RWPE2 (cell line): Measurements from ENCODE around the gene MAPK10.

ENCODE experiments used
- ATAC-seq: fragments of 200-7000 bp; cut with Tn5 transposase; 3 replicates; pipeline ENCODE4 v1.9.1; 2021; ENCODE audit warnings: low read depth
- DNase-seq: peaks from one replicate; pipeline ENCODE4 v3.0.0-alpha.2; 2020; ENCODE audit warnings: low spot score
- H3K27ac ChIP-seq: fragments of 450-650 bp; 2 replicates; pipeline ENCODE4 v1.5.1; 2017; ENCODE audit warnings: mild to moderate bottlenecking; ENCODE audit not compliant: poor library complexity, severe bottlenecking
- H3K27me3 ChIP-seq: fragments of 250-450 bp; sonication (Bioruptor Pico); 2 replicates; pipeline ENCODE4 v1.5.1; 2021; ENCODE audit warnings: mild to moderate bottlenecking, moderate library complexity; ENCODE audit not compliant: insufficient read depth, poor library complexity, severe bottlenecking
- H3K36me3 ChIP-seq: fragments of 250-450 bp; sonication (Bioruptor Pico); 2 replicates; pipeline ENCODE4 v1.5.1; 2020; ENCODE audit warnings: low read depth, mild to moderate bottlenecking, moderate library complexity
- H3K4me1 ChIP-seq: fragments of 250-450 bp; sonication (Bioruptor Pico); 2 replicates; pipeline ENCODE4 v1.5.1; 2021; ENCODE audit warnings: mild to moderate bottlenecking, moderate library complexity; ENCODE audit not compliant: insufficient read depth, poor library complexity, severe bottlenecking
- H3K4me3 ChIP-seq: fragments of 250-450 bp; sonication (Bioruptor Pico); 2 replicates; pipeline ENCODE4 v1.5.1; 2021; ENCODE audit warnings: mild to moderate bottlenecking, moderate library complexity; ENCODE audit not compliant: severe bottlenecking
- H3K9me3 ChIP-seq: fragments of 250-450 bp; sonication (Bioruptor Pico); 2 replicates; pipeline ENCODE4 v1.5.1; 2021; ENCODE audit warnings: mild to moderate bottlenecking, moderate library complexity; ENCODE audit not compliant: severe bottlenecking
- TF ChIP-seq, protein P1 (sequence below): fragments of 450-650 bp; IDR thresholded peaks from one replicate; pipeline ENCODE4 v1.5.1; 2017; ENCODE audit warnings: mild to moderate bottlenecking, moderate library complexity; ENCODE audit not compliant: poor library complexity, severe bottlenecking

Gene MAPK10

DNA sequence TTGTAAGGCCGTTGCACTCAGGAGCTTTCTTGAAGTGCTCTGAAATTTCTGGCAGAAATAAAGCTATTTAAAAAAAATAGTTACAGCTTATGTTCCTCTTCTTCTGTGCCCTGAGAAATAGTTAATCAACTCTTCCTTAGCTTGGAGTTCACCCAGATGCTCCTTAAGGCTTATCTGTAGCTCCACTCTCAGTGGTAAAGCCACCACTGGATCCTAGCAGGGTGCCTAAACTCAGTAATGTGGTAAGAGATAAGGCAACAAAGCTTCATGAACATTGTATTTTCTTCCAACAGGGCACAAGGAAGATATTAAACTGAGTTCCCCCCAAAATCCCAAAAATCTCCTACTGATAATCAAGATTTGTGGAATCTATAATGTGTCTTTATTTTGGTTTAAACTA lies 299.5 kb downstream of the MAPK10 start:
- TF ChIP-seq, protein P1, sequence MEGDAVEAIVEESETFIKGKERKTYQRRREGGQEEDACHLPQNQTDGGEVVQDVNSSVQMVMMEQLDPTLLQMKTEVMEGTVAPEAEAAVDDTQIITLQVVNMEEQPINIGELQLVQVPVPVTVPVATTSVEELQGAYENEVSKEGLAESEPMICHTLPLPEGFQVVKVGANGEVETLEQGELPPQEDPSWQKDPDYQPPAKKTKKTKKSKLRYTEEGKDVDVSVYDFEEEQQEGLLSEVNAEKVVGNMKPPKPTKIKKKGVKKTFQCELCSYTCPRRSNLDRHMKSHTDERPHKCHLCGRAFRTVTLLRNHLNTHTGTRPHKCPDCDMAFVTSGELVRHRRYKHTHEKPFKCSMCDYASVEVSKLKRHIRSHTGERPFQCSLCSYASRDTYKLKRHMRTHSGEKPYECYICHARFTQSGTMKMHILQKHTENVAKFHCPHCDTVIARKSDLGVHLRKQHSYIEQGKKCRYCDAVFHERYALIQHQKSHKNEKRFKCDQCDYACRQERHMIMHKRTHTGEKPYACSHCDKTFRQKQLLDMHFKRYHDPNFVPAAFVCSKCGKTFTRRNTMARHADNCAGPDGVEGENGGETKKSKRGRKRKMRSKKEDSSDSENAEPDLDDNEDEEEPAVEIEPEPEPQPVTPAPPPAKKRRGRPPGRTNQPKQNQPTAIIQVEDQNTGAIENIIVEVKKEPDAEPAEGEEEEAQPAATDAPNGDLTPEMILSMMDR = no peak
- H3K27me3 ChIP-seq = no peaks in the 10 kb centered on the region
- ATAC-seq (no peak), DNase-seq (no peak)
- H3K9me3 ChIP-seq = no peaks in the 10 kb centered on the region
- no peaks in the 10 kb centered on the region for H3K36me3 ChIP-seq
- no peak overlapping the region for H3K27ac ChIP-seq
- no peak overlapping the region for H3K4me3 ChIP-seq
- H3K4me1 ChIP-seq = peaks cover 7% of the 10 kb centered on the region

DNA sequence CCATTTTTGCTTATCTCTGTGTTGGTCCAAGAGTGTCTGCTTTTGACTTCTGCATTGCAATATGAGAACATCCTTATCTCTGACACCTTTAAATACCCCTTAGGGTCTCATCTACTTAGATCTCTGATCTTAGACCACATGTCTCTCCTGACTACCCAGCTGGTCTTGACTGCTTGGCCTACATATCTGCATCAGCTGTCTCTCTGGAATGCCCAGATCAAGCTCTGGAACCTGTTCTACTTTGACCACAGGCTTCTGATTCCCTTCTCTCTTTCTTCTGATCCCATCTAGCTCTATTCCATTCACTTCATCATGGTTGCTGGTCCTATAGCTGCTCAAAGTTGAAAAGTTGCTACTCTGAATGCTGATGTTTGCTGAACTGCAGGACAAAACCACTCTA lies 301.2 kb downstream of the MAPK10 start:
- peaks cover 7% of the 10 kb centered on the region for H3K4me1 ChIP-seq
- no peak for DNase-seq
- TF ChIP-seq, protein P1 = no peak

DNA sequence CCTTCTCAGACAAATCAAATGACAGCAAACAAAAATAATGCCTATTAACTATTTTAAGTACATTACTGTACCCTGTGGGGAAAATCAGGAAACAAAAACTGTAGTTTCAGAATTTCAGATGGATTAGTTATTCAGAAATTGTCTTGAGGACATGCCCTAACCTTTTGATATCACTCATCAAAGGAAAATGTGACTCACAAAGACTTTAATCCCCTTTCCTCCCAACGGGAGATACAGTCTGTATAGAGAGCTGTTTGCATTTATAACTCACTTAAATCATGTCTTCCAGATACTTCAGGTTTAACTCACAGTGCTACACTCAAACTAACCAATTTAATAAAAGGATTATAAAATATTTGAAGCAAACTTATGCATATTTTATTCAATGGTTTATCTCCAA lies 304.0 kb downstream of the MAPK10 start:
- peaks cover 7% of the 10 kb centered on the region for H3K4me1 ChIP-seq
- no peaks in the 10 kb centered on the region for H3K27me3 ChIP-seq
- no peaks in the 10 kb centered on the region for H3K9me3 ChIP-seq
- no peak overlapping the region for H3K27ac ChIP-seq
- no peak overlapping the region for H3K4me3 ChIP-seq
- TF ChIP-seq, protein P1 = no peak
- no peaks in the 10 kb centered on the region for H3K36me3 ChIP-seq
- ATAC-seq (peak; percentile 63), DNase-seq (no peak)

More for the DNA sequence above, 301.2 kb downstream of the MAPK10 start:
- ATAC-seq = no peak
- no peaks in the 10 kb centered on the region for H3K27me3 ChIP-seq
- H3K27ac ChIP-seq = no peak overlapping the region
- no peaks in the 10 kb centered on the region for H3K36me3 ChIP-seq
- no peak overlapping the region for H3K4me3 ChIP-seq
- H3K9me3 ChIP-seq = no peaks in the 10 kb centered on the region

GRCh38 chr4:86054286-86055032 lies 305.4 kb downstream of the MAPK10 start:
- no peak for DNase-seq

More at GRCh38 chr4:86054286-86055032, 305.4 kb downstream of the MAPK10 start:
- no peaks in the 10 kb centered on the region for H3K36me3 ChIP-seq
- H3K27ac ChIP-seq = no peak overlapping the region
- no peaks in the 10 kb centered on the region for H3K27me3 ChIP-seq
- H3K4me3 ChIP-seq = no peak overlapping the region
- no peak for ATAC-seq
- H3K4me1 ChIP-seq = peaks cover 7% of the 10 kb centered on the region
- TF ChIP-seq, protein P1 = no peak
- H3K9me3 ChIP-seq = no peaks in the 10 kb centered on the region
